ENCODE measurements around the gene TSPAN18. TPM values are rescaled to one million over a fixed set of nuclear protein-coding genes. Genes with fewer than 3 reads are reported as not detected.

The TSPAN18 gene
- total and polyA plus RNA-seq, 2 donors, result 2.2 to 2.6 TPM

DNA sequence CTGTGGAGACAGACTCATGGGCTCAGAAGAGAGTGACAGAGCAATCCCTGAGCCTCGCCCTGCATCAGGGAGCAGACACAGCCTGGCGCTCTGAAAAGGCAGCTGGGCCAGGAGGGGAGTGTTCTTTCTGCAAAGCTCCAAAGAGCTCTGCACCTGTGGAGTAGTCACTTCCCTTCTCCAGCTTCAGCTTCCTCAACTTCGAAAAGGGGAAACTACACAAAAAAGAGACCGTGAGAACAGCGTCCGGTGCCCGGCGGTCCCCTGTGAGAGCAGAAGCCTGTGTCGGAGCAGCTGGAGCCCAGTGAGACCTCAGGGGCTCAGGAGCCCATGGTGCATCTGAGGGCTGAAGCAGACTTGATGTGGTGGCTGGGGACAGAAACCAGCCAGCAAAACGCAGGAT is 188.9 kb downstream of the TSPAN18 start:
- H3K36me3 ChIP-seq (ENCODE audit: control insufficient read depth in 2 of 2, insufficient read depth in 2 of 2, low read length in 1 of 2), result no peaks in the 10 kb centered on the region
- no peak overlapping the region for H3K27ac ChIP-seq (ENCODE audit: low read depth in 1 of 2, low read length in 1 of 2)
- DNase-seq (ENCODE audit: low read depth in 6 of 9, low spot score in 9 of 9), result peak in 1 of 9 donors; percentile 29
- 4% methylated on average over 10 of the region's 10 CpGs for WGBS
- H3K4me3 ChIP-seq (ENCODE audit: low read length in 2 of 2), result no peak overlapping the region
- peaks cover 3 to 20% of the 10 kb centered on the region in 2 donors for H3K4me1 ChIP-seq (ENCODE audit: control insufficient read depth in 2 of 2, insufficient read depth in 2 of 2, low read length in 2 of 2)
- H3K9me3 ChIP-seq (ENCODE audit: control insufficient read depth in 2 of 2, insufficient read depth in 1 of 2, low read length in 1 of 2), result no peaks in the 10 kb centered on the region
- H3K27me3 ChIP-seq (ENCODE audit: control insufficient read depth in 2 of 2, insufficient read depth in 1 of 2, low read length in 1 of 2), result peaks cover 0 to 19% of the 10 kb centered on the region in 2 donors

DNA sequence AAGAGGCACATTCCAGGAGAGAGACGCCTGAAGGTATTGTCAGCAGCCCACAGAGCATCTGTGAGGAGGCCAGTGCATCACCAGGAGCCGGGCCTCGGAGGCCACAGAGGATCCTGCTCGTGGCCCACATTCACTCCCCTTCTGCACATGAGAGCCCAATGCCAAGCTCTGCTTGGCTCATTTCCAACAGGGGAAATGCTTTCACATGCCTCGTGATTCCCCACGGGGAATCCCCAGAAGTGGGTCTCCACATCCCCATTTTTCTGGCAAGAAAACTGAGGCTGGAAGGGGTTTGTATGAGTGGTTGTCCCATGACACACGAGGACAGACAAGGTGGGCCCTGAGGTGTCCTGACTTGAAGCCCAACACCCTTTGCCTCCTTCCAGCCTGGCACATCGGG is 189.6 kb downstream of the TSPAN18 start:
- Histone ChIP-seq H3K36me3 (ENCODE audit: control insufficient read depth in 2 of 2, insufficient read depth in 2 of 2, low read length in 1 of 2) (no peaks in the 10 kb centered on the region), H3K27me3 (ENCODE audit: control insufficient read depth in 2 of 2, insufficient read depth in 1 of 2, low read length in 1 of 2) (peaks cover 0 to 19% of the 10 kb centered on the region in 2 donors), H3K9me3 (ENCODE audit: control insufficient read depth in 2 of 2, insufficient read depth in 1 of 2, low read length in 1 of 2) (no peaks in the 10 kb centered on the region), H3K4me1 (ENCODE audit: control insufficient read depth in 2 of 2, insufficient read depth in 2 of 2, low read length in 2 of 2) (peaks cover 3 to 15% of the 10 kb centered on the region in 2 donors), H3K27ac (ENCODE audit: low read depth in 1 of 2, low read length in 1 of 2) (no peak overlapping the region), H3K4me3 (ENCODE audit: low read length in 2 of 2) (no peak overlapping the region)
- DNase-seq (ENCODE audit: low read depth in 6 of 9, low spot score in 9 of 9), result no peak
- 63% methylated on average over 8 of the region's 8 CpGs for WGBS

DNA sequence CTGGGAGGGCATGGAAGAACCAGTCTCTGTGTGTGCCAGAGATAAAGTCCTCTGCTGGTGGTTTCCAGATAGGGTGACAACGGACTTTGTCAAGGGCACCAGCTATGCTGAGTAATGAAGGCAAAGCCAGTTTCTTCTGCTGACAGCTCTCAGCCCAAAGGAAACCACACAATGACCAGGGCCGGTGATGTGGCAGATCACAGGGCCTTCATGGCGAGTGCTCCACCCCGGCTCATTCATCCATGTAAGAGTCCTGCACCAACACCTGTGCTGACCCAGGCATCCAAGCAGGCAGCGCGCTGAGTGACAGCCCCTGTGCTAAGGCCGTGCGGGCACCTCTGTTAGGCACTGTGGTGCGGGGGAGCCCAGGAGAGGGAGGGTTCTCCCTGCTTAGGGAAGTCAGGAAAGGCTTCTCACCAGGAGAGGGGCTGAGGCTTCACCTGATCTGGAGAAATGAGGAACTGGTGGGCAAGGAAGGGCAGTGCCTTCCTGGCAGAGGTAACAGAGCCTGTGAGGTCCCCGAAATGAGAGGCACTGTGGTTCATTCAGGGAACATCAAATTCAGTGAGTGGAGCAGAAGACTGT is 190.1 kb downstream of the TSPAN18 start:
- Histone ChIP-seq H3K27ac (ENCODE audit: low read depth in 1 of 2, low read length in 1 of 2) (no peak overlapping the region), H3K4me3 (ENCODE audit: low read length in 2 of 2) (no peak overlapping the region), H3K36me3 (ENCODE audit: control insufficient read depth in 2 of 2, insufficient read depth in 2 of 2, low read length in 1 of 2) (no peaks in the 10 kb centered on the region), H3K27me3 (ENCODE audit: control insufficient read depth in 2 of 2, insufficient read depth in 1 of 2, low read length in 1 of 2) (peaks cover 0 to 19% of the 10 kb centered on the region in 2 donors), H3K4me1 (ENCODE audit: control insufficient read depth in 2 of 2, insufficient read depth in 2 of 2, low read length in 2 of 2) (peaks cover 3 to 14% of the 10 kb centered on the region in 2 donors), H3K9me3 (ENCODE audit: control insufficient read depth in 2 of 2, insufficient read depth in 1 of 2, low read length in 1 of 2) (no peaks in the 10 kb centered on the region)
- 51% methylated on average over 10 of the region's 10 CpGs for WGBS
- DNase-seq (ENCODE audit: low read depth in 6 of 9, low spot score in 9 of 9), result no peak

DNA sequence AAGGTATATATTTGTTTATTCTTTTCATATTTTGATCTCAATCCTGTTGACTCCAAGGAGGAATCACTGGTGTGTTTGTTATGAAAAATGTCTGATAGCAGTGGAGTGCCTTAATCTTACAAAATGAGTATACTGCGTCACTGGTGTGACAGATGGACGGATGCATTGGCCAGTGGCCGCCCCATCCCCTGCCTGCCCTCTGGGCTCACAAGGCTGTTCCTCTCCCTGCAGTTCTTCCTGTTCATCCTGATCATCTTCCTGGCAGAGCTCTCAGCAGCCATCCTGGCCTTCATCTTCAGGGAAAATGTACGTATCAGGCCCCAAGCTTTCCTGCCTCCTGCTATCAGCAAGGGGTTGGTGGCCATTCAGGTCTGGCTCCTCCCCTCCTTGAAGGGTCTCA is 191.0 kb downstream of the TSPAN18 start:
- no peak overlapping the region for H3K27ac ChIP-seq (ENCODE audit: low read depth in 1 of 2, low read length in 1 of 2)
- H3K27me3 ChIP-seq (ENCODE audit: control insufficient read depth in 2 of 2, insufficient read depth in 1 of 2, low read length in 1 of 2), result peaks cover 0 to 19% of the 10 kb centered on the region in 2 donors
- DNase-seq (ENCODE audit: low read depth in 6 of 9, low spot score in 9 of 9), result no peak
- WGBS, result 98% methylated on average over 4 of the region's 4 CpGs
- peaks cover 3 to 14% of the 10 kb centered on the region in 2 donors for H3K4me1 ChIP-seq (ENCODE audit: control insufficient read depth in 2 of 2, insufficient read depth in 2 of 2, low read length in 2 of 2)
- no peaks in the 10 kb centered on the region for H3K36me3 ChIP-seq (ENCODE audit: control insufficient read depth in 2 of 2, insufficient read depth in 2 of 2, low read length in 1 of 2)
- no peak overlapping the region for H3K4me3 ChIP-seq (ENCODE audit: low read length in 2 of 2)
- H3K9me3 ChIP-seq (ENCODE audit: control insufficient read depth in 2 of 2, insufficient read depth in 1 of 2, low read length in 1 of 2), result no peaks in the 10 kb centered on the region

DNA sequence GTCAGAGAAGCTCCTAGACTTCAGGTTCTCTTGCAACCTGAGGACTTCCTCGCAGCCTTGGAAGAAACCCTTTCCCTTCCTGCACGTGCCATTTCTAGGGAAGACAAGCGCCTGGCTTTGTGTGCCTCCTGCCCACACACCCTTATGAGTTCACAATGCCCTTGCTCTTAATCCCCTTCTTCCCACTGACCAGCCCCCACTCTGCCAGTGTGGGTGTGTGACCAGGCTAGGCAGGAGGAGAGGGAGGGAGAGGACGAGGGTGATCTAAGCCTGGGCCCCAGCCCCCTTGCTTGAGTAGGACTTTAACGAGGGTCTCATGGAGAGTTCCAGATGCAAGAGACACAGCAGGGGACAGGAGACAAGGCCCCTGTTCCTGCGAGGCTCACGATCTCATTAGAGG is 193.7 kb downstream of the TSPAN18 start:
- Histone ChIP-seq H3K9me3 (ENCODE audit: control insufficient read depth in 2 of 2, insufficient read depth in 1 of 2, low read length in 1 of 2) (no peaks in the 10 kb centered on the region), H3K27me3 (ENCODE audit: control insufficient read depth in 2 of 2, insufficient read depth in 1 of 2, low read length in 1 of 2) (peaks cover 0 to 14% of the 10 kb centered on the region in 2 donors), H3K27ac (ENCODE audit: low read depth in 1 of 2, low read length in 1 of 2) (no peak overlapping the region), H3K36me3 (ENCODE audit: control insufficient read depth in 2 of 2, insufficient read depth in 2 of 2, low read length in 1 of 2) (no peaks in the 10 kb centered on the region), H3K4me1 (ENCODE audit: control insufficient read depth in 2 of 2, insufficient read depth in 2 of 2, low read length in 2 of 2) (peaks cover under 1 to 7% of the 10 kb centered on the region in 2 donors), H3K4me3 (ENCODE audit: low read length in 2 of 2) (no peak overlapping the region)
- no peak for DNase-seq (ENCODE audit: low read depth in 6 of 9, low spot score in 9 of 9)
- 95% methylated on average over 7 of the region's 7 CpGs for WGBS

DNA sequence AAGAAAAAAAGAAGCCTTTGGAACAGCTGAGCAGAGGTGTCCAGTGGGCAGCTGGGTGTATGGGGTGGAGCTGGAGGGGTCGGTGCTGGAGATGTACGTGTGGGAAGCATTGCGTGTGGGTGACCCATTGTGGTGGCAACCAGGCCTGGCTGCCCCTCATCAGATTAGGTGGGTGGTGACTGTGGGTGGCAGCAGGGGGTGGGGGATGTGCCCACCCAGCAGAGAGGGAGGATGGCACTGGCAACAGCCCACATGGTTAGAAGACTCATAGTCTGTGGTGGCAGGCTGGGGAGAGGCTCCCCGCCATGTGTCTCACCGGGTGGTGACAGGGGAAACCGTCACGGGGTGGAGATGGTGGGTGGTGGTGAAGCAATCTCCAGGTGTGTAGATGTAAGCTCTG is 196.4 kb downstream of the TSPAN18 start:
- no peak for DNase-seq (ENCODE audit: low read depth in 6 of 9, low spot score in 9 of 9)
- Histone ChIP-seq H3K36me3 (ENCODE audit: control insufficient read depth in 2 of 2, insufficient read depth in 2 of 2, low read length in 1 of 2) (no peaks in the 10 kb centered on the region), H3K4me1 (ENCODE audit: control insufficient read depth in 2 of 2, insufficient read depth in 2 of 2, low read length in 2 of 2) (no peaks in the 10 kb centered on the region), H3K27me3 (ENCODE audit: control insufficient read depth in 2 of 2, insufficient read depth in 1 of 2, low read length in 1 of 2) (peaks cover 0 to 7% of the 10 kb centered on the region in 2 donors), H3K27ac (ENCODE audit: low read depth in 1 of 2, low read length in 1 of 2) (no peak overlapping the region), H3K9me3 (ENCODE audit: control insufficient read depth in 2 of 2, insufficient read depth in 1 of 2, low read length in 1 of 2) (no peaks in the 10 kb centered on the region), H3K4me3 (ENCODE audit: low read length in 2 of 2) (no peak overlapping the region)
- WGBS, result 31% methylated on average over 7 of the region's 7 CpGs

DNA sequence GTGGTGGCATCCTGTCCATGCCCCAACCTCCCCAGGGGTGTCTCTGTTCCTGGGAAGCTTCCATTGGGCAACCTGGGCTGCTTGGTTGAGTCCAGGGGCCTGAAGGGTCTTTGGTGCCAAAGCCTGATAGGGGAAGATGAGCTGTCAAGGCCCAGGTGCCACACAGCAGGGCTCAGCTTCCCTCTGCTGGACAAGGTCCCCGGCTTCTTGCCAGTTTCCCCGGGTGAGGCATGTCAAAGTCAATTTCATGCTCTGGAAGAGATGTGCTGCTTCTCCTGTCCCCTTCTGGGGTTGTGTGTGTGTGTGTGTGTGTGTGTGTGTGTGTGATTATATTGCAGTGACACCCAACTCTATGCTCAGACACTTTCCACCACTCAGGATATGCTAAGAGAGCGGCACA is 197.0 kb downstream of the TSPAN18 start:
- no peaks in the 10 kb centered on the region for H3K4me1 ChIP-seq (ENCODE audit: control insufficient read depth in 2 of 2, insufficient read depth in 2 of 2, low read length in 2 of 2)
- H3K27me3 ChIP-seq (ENCODE audit: control insufficient read depth in 2 of 2, insufficient read depth in 1 of 2, low read length in 1 of 2), result peaks cover 0 to 7% of the 10 kb centered on the region in 2 donors
- no peaks in the 10 kb centered on the region for H3K36me3 ChIP-seq (ENCODE audit: control insufficient read depth in 2 of 2, insufficient read depth in 2 of 2, low read length in 1 of 2)
- no peak overlapping the region for H3K27ac ChIP-seq (ENCODE audit: low read depth in 1 of 2, low read length in 1 of 2)
- no peak overlapping the region for H3K4me3 ChIP-seq (ENCODE audit: low read length in 2 of 2)
- H3K9me3 ChIP-seq (ENCODE audit: control insufficient read depth in 2 of 2, insufficient read depth in 1 of 2, low read length in 1 of 2), result no peaks in the 10 kb centered on the region
- no peak for DNase-seq (ENCODE audit: low read depth in 6 of 9, low spot score in 9 of 9)
- 95% methylated on average over 3 of the region's 3 CpGs for WGBS

DNA sequence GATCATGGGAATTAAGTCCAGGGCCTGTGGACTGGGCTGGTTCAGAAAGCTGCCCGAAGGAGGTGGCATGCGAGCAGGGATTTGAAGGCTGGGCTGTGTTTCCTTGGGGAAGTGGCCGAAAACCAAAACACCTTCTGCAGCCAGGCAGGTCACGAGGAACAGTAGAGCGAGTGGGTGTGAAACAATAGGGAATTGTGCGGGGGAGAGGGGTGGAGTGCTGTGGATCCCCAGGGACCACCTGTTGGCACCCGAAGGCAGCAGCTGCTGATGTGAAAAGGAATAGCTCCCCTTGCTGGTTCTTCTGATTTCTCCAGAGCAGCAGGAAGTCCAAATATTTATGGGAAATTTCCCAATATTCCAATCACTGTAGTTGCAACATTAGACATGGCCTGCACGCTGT is 199.3 kb downstream of the TSPAN18 start:
- H3K4me1 ChIP-seq (ENCODE audit: control insufficient read depth in 2 of 2, insufficient read depth in 2 of 2, low read length in 2 of 2), result no peaks in the 10 kb centered on the region
- WGBS, result 96% methylated on average over 8 of the region's 8 CpGs
- H3K36me3 ChIP-seq (ENCODE audit: control insufficient read depth in 2 of 2, insufficient read depth in 2 of 2, low read length in 1 of 2), result no peaks in the 10 kb centered on the region
- no peak overlapping the region for H3K27ac ChIP-seq (ENCODE audit: low read depth in 1 of 2, low read length in 1 of 2)
- DNase-seq (ENCODE audit: low read depth in 6 of 9, low spot score in 9 of 9), result no peak
- H3K9me3 ChIP-seq (ENCODE audit: control insufficient read depth in 2 of 2, insufficient read depth in 1 of 2, low read length in 1 of 2), result no peaks in the 10 kb centered on the region
- peaks cover 0 to 7% of the 10 kb centered on the region in 2 donors for H3K27me3 ChIP-seq (ENCODE audit: control insufficient read depth in 2 of 2, insufficient read depth in 1 of 2, low read length in 1 of 2)
- H3K4me3 ChIP-seq (ENCODE audit: low read length in 2 of 2), result no peak overlapping the region

DNA sequence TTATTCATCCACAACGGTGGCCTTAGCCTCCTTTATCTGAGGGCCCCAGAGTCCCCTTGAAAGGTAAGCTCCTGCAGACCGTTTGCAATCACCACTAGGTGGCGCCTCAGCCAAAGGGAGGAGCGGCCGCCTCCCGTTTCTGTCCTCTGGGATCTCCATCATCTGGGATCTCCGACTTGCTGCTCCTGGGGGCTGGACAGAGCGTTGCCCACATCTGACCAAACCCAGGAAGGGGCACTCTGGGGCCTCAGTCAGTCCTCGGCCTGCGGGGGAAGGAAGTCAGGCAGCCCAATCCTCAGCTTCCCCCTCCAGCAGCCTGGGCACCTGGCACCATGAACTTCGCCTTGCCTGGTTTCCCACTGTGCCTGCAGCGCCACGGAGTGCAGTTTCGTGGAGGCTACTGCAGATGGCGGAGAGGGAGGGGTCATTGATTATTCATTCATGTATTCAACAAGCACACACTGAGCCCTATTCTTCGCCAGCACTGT is 200.5 kb downstream of the TSPAN18 start:
- peaks cover 0 to 7% of the 10 kb centered on the region in 2 donors for H3K27me3 ChIP-seq (ENCODE audit: control insufficient read depth in 2 of 2, insufficient read depth in 1 of 2, low read length in 1 of 2)
- no peak overlapping the region for H3K4me3 ChIP-seq (ENCODE audit: low read length in 2 of 2)
- H3K9me3 ChIP-seq (ENCODE audit: control insufficient read depth in 2 of 2, insufficient read depth in 1 of 2, low read length in 1 of 2), result no peaks in the 10 kb centered on the region
- no peak overlapping the region for H3K27ac ChIP-seq (ENCODE audit: low read depth in 1 of 2, low read length in 1 of 2)
- 14% methylated on average over 16 of the region's 16 CpGs for WGBS
- DNase-seq (ENCODE audit: low read depth in 6 of 9, low spot score in 9 of 9), result peak in 4 of 9 donors; percentile 19 to 61 (median 44)
- no peaks in the 10 kb centered on the region for H3K4me1 ChIP-seq (ENCODE audit: control insufficient read depth in 2 of 2, insufficient read depth in 2 of 2, low read length in 2 of 2)
- no peaks in the 10 kb centered on the region for H3K36me3 ChIP-seq (ENCODE audit: control insufficient read depth in 2 of 2, insufficient read depth in 2 of 2, low read length in 1 of 2)

All from thymus (tissue), 11 donors.